ENCODE results near the gene DESI1.
A peak's percentile ranks its signal among the peaks of the same experiment; 100 is the strongest.
"Not testable (repeated sequence)": the region's sequence is repeated elsewhere in the genome, so short reads cannot be mapped to it uniquely, and the experiment has no call there.

DESI1 gene

GRCh38 chr22:41582694-41583093 is 38.1 kb downstream of the DESI1 start:
- no peak for DNase-seq

- no peak for DNase-seq
These were observed 40.9 kb downstream of the DESI1 start for GRCh38 chr22:41579997-41580355.

GRCh38 chr22:41579297-41579996 is 41.4 kb downstream of the DESI1 start:
- no peak for DNase-seq

- no peak for DNase-seq
These were observed 42.0 kb downstream of the DESI1 start for GRCh38 chr22:41578818-41579217.

GRCh38 chr22:41578114-41578513 is 42.7 kb downstream of the DESI1 start:
- DNase-seq, result no peak

- DNase-seq, result peak; percentile 72 to 83
These were observed 44.0 kb downstream of the DESI1 start for GRCh38 chr22:41576877-41577276.

- DNase-seq, result no peak
These were observed 45.3 kb downstream of the DESI1 start for GRCh38 chr22:41575533-41575932.

- DNase-seq, result no peak
These were observed 45.9 kb downstream of the DESI1 start for GRCh38 chr22:41574847-41575381.

GRCh38 chr22:41573677-41574076 is 47.2 kb downstream of the DESI1 start:
- no peak for DNase-seq

GRCh38 chr22:41572305-41572704 is 48.5 kb downstream of the DESI1 start:
- DNase-seq, result not testable (repeated sequence)

- DNase-seq, result no peak
These were observed 49.1 kb downstream of the DESI1 start for GRCh38 chr22:41571786-41572185.

GRCh38 chr22:41570221-41570620 is 50.6 kb downstream of the DESI1 start:
- no peak for DNase-seq

- no peak for DNase-seq
These were observed 52.0 kb downstream of the DESI1 start for GRCh38 chr22:41568811-41569210.

- no peak for DNase-seq
These were observed 53.4 kb downstream of the DESI1 start for GRCh38 chr22:41567512-41567768.

GRCh38 chr22:41565403-41566054 is 55.3 kb downstream of the DESI1 start:
- DNase-seq, result peak in 1 of 2 experiments; percentile 7

GRCh38 chr22:41564563-41564962 is 56.3 kb downstream of the DESI1 start:
- no peak for DNase-seq

GRCh38 chr22:41563051-41563711 is 57.7 kb downstream of the DESI1 start:
- no peak for DNase-seq

GRCh38 chr22:41562461-41562860 is 58.4 kb downstream of the DESI1 start:
- no peak for DNase-seq

GRCh38 chr22:41561788-41562187 is 59.1 kb downstream of the DESI1 start:
- DNase-seq, result no peak

GRCh38 chr22:41561335-41561734 is 59.5 kb downstream of the DESI1 start:
- DNase-seq, result no peak

GRCh38 chr22:41560095-41560471 is 60.8 kb downstream of the DESI1 start:
- DNase-seq, result no peak

- not testable (repeated sequence) for DNase-seq
These were observed 62.6 kb downstream of the DESI1 start for GRCh38 chr22:41558241-41558630.

- DNase-seq, result peak; percentile 14 to 28
These were observed 63.2 kb downstream of the DESI1 start for GRCh38 chr22:41557401-41558240.

Measured in Kasumi-1 (cell line).